BLaER1 (cell line): ENCODE data around the gene PTBP3.
A peak's percentile ranks its signal among the peaks of the same experiment; 100 is the strongest.
"Not testable (repeated sequence)": the region's sequence is repeated elsewhere in the genome, so short reads cannot be mapped to it uniquely, and the experiment has no call there.

Experiments used
- H3K27ac ChIP-seq: shearing (Covaris generic); formaldehyde crosslinking; 2 replicates; pipeline ENCODE4 v1.8.1; 2022
- H3K27me3 ChIP-seq: shearing (Covaris generic); formaldehyde crosslinking; 2 replicates; pipeline ENCODE4 v1.8.1; 2022
- H3K36me3 ChIP-seq: shearing (Covaris generic); formaldehyde crosslinking; 2 replicates; pipeline ENCODE4 v1.8.1; 2022
- H3K4me1 ChIP-seq: shearing (Covaris generic); formaldehyde crosslinking; 2 replicates; pipeline ENCODE4 v1.8.1; 2022
- H3K4me2 ChIP-seq: shearing (Covaris generic); formaldehyde crosslinking; 2 replicates; pipeline ENCODE4 v1.8.1; 2022
- H3K4me3 ChIP-seq: shearing (Covaris generic); formaldehyde crosslinking; 2 replicates; pipeline ENCODE4 v1.8.1; 2022
- H3K9ac ChIP-seq: shearing (Covaris generic); formaldehyde crosslinking; 2 replicates; pipeline ENCODE4 v1.8.1; 2022
- H3K9me3 ChIP-seq: shearing (Covaris generic); formaldehyde crosslinking; 2 replicates; pipeline ENCODE4 v1.8.1; 2022
- H4K20me1 ChIP-seq: shearing (Covaris generic); formaldehyde crosslinking; 2 replicates; pipeline ENCODE4 v1.8.1; 2022
- Cebpa-rat ChIP-seq: shearing (Covaris generic); IDR thresholded peaks from 2 replicates; pipeline ENCODE4 v1.8.1; 2022

Gene PTBP3

GRCh38 chr9:112308588-112308987 lies 24.8 kb downstream of the PTBP3 start:
- no peaks in the 10 kb centered on the region for H3K9me3 ChIP-seq
- no peak overlapping the region for H3K4me2 ChIP-seq
- no peak overlapping the region for H3K4me3 ChIP-seq
- H3K27me3 ChIP-seq, result no peaks in the 10 kb centered on the region
- no peak for TF ChIP-seq Cebpa-rat
- H3K27ac ChIP-seq, result no peak overlapping the region
- no peaks in the 10 kb centered on the region for H3K4me1 ChIP-seq
- H3K36me3 ChIP-seq, result peaks cover 12% of the 10 kb centered on the region
- no peak overlapping the region for H3K9ac ChIP-seq
- peaks cover 88% of the 10 kb centered on the region for H4K20me1 ChIP-seq

- H4K20me1 ChIP-seq, result peaks cover 93% of the 10 kb centered on the region
- 0 out of 2 replicates have a peak, but pooled peaks cover 5% of the 10 kb centered on the region for H3K9me3 ChIP-seq
- peaks cover 14% of the 10 kb centered on the region for H3K36me3 ChIP-seq
- no peak overlapping the region for H3K9ac ChIP-seq
- H3K27me3 ChIP-seq, result no peaks in the 10 kb centered on the region
- no peak overlapping the region for H3K4me2 ChIP-seq
- TF ChIP-seq Cebpa-rat, result no peak
- peaks cover 7% of the 10 kb centered on the region; the same call in 1 of the 2 replicates for H3K4me1 ChIP-seq
- no peak overlapping the region for H3K27ac ChIP-seq
- no peak overlapping the region for H3K4me3 ChIP-seq
Observed at GRCh38 chr9:112301420-112301819, 32.0 kb downstream of the PTBP3 start.

- H3K36me3 ChIP-seq, result peaks cover 21% of the 10 kb centered on the region
- no peak overlapping the region for H3K27ac ChIP-seq
- H4K20me1 ChIP-seq, result peaks cover 79% of the 10 kb centered on the region
- H3K4me2 ChIP-seq, result no peak overlapping the region
- H3K27me3 ChIP-seq, result no peaks in the 10 kb centered on the region
- no peak overlapping the region for H3K4me3 ChIP-seq
- H3K9me3 ChIP-seq, result 0 out of 2 replicates have a peak, but pooled peaks cover 9% of the 10 kb centered on the region
- peaks cover 7% of the 10 kb centered on the region; the same call in 1 of the 2 replicates for H3K4me1 ChIP-seq
- no peak overlapping the region for H3K9ac ChIP-seq
- TF ChIP-seq Cebpa-rat, result no peak
Observed at GRCh38 chr9:112299514-112299913, 33.9 kb downstream of the PTBP3 start.

GRCh38 chr9:112296929-112297328 lies 36.5 kb downstream of the PTBP3 start:
- Histone ChIP-seq H3K27ac (no peak overlapping the region), H3K9me3 (peaks cover 28% of the 10 kb centered on the region), H3K36me3 (peaks cover 46% of the 10 kb centered on the region), H4K20me1 (peaks cover 63% of the 10 kb centered on the region), H3K4me1 (peaks cover 5% of the 10 kb centered on the region; the same call in 1 of the 2 replicates), H3K27me3 (no peaks in the 10 kb centered on the region), H3K9ac (no peak overlapping the region), H3K4me2 (no peak overlapping the region), H3K4me3 (no peak overlapping the region)
- TF ChIP-seq Cebpa-rat, result no peak

GRCh38 chr9:112295174-112295573 lies 38.2 kb downstream of the PTBP3 start:
- Histone ChIP-seq H3K4me3 (no peak overlapping the region), H3K4me1 (no peaks in the 10 kb centered on the region), H3K9ac (no peak overlapping the region), H4K20me1 (peaks cover 46% of the 10 kb centered on the region), H3K27ac (no peak overlapping the region), H3K36me3 (peaks cover 54% of the 10 kb centered on the region), H3K9me3 (peaks cover 40% of the 10 kb centered on the region), H3K27me3 (no peaks in the 10 kb centered on the region), H3K4me2 (no peak overlapping the region)
- no peak for TF ChIP-seq Cebpa-rat

GRCh38 chr9:112288029-112288428 lies 45.4 kb downstream of the PTBP3 start:
- peaks cover 93% of the 10 kb centered on the region for H3K9me3 ChIP-seq
- H3K36me3 ChIP-seq, result peaks cover 87% of the 10 kb centered on the region
- TF ChIP-seq Cebpa-rat, result no peak

GRCh38 chr9:112286926-112287325 lies 46.5 kb downstream of the PTBP3 start:
- Histone ChIP-seq H3K9ac (no peak overlapping the region), H3K27me3 (no peaks in the 10 kb centered on the region), H3K4me3 (no peak overlapping the region), H3K4me2 (no peak overlapping the region), H3K4me1 (no peaks in the 10 kb centered on the region), H3K9me3 (peaks cover 90% of the 10 kb centered on the region), H4K20me1 (no peaks in the 10 kb centered on the region), H3K36me3 (peaks cover 81% of the 10 kb centered on the region), H3K27ac (no peak overlapping the region)
- TF ChIP-seq Cebpa-rat, result no peak

More at GRCh38 chr9:112288029-112288428, 45.4 kb downstream of the PTBP3 start:
- H4K20me1 ChIP-seq, result 0 out of 2 replicates have a peak, but pooled peaks cover 7% of the 10 kb centered on the region
- no peaks in the 10 kb centered on the region for H3K27me3 ChIP-seq
- H3K4me3 ChIP-seq, result no peak overlapping the region
- H3K27ac ChIP-seq, result no peak overlapping the region
- no peak overlapping the region for H3K4me2 ChIP-seq
- H3K4me1 ChIP-seq, result no peaks in the 10 kb centered on the region
- no peak overlapping the region for H3K9ac ChIP-seq

GRCh38 chr9:112285056-112285455 lies 48.4 kb downstream of the PTBP3 start:
- Histone ChIP-seq H3K4me1 (no peaks in the 10 kb centered on the region), H3K27me3 (no peaks in the 10 kb centered on the region), H3K4me2 (no peak overlapping the region), H3K36me3 (peaks cover 74% of the 10 kb centered on the region), H3K4me3 (no peak overlapping the region), H3K27ac (no peak overlapping the region), H4K20me1 (peaks cover 2% of the 10 kb centered on the region; the same call in 1 of the 2 replicates), H3K9me3 (peaks cover 72% of the 10 kb centered on the region), H3K9ac (no peak overlapping the region)
- no peak for TF ChIP-seq Cebpa-rat

GRCh38 chr9:112283582-112284253 lies 49.7 kb downstream of the PTBP3 start:
- Histone ChIP-seq H3K9me3 (peaks cover 63% of the 10 kb centered on the region), H3K27me3 (no peaks in the 10 kb centered on the region), H3K36me3 (peaks cover 65% of the 10 kb centered on the region), H3K4me3 (peak overlapping the region; percentile 39; the same call in 1 of the 2 replicates), H3K9ac (no peak overlapping the region), H3K27ac (no peak overlapping the region), H4K20me1 (peaks cover 11% of the 10 kb centered on the region; the same call in 1 of the 2 replicates), H3K4me1 (no peaks in the 10 kb centered on the region), H3K4me2 (no peak overlapping the region)
- TF ChIP-seq Cebpa-rat, result no peak

- H3K4me3 ChIP-seq, H3K4me2 ChIP-seq, H3K4me1 ChIP-seq, H3K27ac ChIP-seq, H3K27me3 ChIP-seq, H3K9ac ChIP-seq: not testable (repeated sequence)
- Histone ChIP-seq H3K9me3 (peaks cover 54% of the 10 kb centered on the region), H3K36me3 (peaks cover 56% of the 10 kb centered on the region), H4K20me1 (peaks cover 19% of the 10 kb centered on the region; the same call in 1 of the 2 replicates)
Observed at GRCh38 chr9:112282841-112283240, 50.6 kb downstream of the PTBP3 start.
